SK-N-DZ (cell line): ENCODE measurements around the gene GINS2.

Experiments
- DNase-seq: peaks from one replicate; pipeline ENCODE4 v3.0.0-alpha.2; 2015; ENCODE audit warnings: low spot score

Gene GINS2

GRCh38 chr16:85640254-85640558 is 48.5 kb downstream of the GINS2 start:
- DNase-seq, result no peak

GRCh38 chr16:85639529-85640253 is 49.1 kb downstream of the GINS2 start:
- DNase-seq, result no peak

DNA sequence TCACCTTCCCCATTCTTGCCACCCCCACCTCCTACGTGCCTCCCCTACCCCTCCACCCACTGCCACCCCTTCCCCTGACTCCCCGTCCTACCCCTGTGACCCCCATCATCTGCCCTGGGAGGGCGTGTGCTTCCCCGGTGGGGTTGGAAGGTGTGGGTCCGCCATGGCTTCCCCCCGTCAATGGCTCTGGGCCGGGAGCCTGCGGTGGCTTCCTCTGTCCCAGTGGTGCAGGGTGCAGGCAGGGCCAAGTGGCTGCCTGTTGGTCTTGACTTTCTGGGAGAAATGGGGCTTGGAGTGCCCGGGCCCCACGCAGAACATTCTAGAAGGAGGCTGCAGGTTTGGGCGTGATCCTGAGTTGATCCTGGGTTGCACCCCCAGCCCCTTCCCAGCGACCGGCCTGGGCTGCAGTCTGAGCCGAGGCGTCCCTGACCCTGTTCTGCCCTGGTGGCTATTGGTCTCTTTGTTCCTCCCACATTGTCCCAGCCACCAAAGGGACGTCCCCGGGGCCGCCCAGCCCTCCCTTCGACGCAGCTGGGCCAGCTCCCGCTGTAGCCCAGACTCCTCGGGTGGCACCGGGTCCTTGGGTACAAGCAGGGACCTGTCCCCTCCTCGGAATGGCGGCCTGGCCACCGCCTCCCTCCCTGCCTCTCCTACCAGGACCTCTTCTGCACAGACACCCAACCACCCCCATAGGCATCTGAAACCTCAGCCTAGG is 49.9 kb downstream of the GINS2 start:
- no peak for DNase-seq

- no peak for DNase-seq
Observed at GRCh38 chr16:85637808-85638647, 50.7 kb downstream of the GINS2 start.

DNA sequence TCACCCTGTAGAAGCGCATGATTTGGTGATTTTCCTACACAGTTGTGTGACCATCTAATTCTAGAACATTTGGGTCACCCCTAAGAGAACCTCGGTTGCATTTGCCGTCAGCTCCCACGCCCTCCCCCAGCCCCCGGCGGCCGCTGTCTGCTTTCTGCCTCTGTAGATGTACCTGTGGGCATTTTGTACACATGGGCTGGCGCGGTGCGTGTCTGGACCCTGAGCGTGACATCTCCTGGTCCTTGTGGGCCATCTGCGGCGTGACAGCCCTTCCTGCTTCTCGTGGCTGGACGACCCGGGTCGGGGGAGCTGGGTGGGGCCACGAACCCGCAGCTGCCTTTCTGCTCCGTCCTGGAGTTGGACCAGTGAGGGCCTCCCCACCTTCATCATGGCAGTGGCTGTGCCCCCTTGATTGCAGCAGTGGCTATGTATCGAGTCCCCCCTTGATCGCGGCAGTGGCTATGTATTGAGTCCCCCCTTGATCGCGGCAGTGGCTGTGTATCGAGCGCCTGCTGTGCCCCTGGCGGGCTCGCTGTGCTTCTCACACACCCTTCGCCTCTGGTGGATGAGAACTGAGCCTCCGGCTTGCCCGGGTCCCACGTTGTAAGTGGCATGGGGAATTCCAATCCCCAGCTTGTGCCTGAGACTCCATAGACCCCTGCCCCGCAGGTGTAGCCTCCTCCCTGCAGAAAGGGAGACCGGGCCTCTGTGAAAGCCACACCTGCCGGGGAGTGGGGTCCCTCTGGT is 51.5 kb downstream of the GINS2 start:
- no peak for DNase-seq

- DNase-seq, result no peak
Observed at GRCh38 chr16:85636234-85636812, 52.4 kb downstream of the GINS2 start.

- DNase-seq, result no peak
Observed at GRCh38 chr16:85635545-85636140, 53.1 kb downstream of the GINS2 start.

DNA sequence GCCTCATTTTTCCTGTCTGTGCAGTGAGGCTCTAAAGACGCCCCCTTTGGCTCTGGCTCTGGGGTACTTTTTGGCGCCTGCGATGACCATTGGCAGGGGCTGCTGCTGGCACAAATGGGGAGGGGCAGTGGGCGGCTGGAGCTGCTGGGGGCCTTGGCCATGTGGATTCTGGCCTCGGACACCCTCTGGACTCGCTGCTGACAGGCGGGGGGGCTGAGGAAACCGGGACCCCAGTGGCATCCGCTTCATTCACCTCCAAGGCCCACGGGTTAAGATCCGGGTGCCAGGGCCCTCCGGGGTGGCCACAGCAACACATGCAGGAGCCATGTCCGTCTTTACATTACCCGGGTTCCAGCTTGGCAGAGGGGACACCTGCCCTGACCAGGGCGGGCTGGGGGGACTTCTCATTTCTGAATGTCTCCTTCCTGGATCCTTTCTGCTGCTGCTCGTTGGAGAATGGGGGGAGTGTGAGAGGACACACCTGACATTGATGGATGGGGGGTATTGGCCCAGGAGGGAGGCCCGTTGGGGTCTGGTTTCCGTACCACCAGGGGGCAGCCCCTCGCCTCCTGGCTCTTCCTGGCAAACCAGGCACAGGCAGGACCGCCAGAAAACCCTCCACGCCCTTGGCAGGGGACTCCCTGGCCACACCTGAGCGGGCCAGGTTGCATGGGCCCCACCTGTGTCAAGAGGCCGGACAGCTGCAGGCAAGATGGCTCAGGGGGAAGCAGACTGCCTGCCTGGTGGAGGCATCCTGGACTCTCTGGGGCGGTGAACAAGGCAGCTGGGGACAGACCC is 53.8 kb downstream of the GINS2 start:
- DNase-seq, result no peak

DNA sequence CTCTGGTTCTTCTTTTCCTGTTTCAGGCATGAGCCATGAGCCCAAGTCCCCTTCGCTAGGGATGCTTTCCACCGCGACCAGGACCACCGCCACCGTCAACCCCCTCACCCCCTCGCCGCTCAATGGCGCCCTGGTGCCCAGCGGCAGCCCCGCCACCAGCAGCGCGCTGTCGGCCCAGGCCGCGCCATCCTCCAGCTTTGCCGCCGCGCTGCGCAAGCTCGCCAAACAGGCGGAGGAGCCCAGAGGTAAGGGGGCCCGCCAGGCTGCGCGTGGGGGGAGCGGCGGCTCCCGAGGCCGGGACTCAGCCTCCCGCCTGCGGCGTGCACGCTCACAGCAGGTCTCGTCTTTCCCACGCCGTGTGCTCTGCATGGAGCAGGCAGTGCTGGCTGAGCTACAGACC is 54.9 kb downstream of the GINS2 start:
- DNase-seq, result no peak

DNA sequence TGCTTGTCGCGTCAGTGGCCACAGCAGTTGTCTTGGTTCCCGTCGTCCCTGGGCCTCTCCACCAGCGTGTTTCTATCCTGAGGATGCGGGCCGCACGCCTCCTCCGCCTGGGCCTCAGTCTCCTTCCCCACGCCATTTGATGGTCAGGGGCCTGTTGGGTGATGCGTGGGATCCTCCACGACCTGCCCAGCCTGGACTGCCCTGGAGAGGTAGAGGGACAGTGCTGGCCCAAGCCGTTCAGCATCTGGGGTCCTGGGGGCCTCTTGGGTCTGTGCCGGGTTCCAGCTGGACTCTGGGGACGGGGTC is 55.4 kb downstream of the GINS2 start:
- DNase-seq, result no peak

DNA sequence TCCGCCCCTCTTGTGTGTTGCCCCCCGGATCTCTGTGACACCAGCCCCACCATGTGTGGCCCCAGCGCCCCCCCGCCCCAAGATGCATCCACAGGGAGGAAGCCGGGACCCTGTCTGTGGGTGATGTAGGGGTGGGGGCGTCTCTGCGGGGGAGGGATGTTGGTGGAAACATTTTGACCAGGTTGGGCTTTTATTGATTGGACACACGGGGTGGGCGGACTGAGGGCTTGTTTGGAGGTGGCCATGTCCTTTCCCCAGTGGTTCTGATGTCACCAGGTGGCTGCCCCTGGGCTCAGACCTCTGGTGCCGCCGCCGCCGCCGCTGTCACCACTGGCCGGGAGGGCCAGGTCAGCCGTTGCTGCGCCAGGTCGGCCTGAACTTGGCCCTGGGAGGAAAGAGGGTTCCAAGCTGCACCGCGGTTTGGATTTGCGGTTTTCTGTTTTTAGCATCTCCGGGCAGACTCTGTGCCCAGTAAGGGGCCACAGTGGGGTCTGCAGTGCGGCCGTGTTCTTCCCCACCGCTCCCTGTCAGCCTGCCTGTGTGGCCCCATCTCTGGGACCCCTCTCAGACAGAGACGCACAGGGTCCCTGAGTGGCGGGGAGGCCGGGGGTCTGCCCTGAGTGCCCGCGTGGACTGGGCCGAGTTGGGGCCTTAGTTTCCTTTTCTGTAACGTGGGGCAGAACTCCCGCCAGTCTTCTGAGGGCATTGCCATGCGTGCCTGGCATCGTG is 55.9 kb downstream of the GINS2 start:
- DNase-seq, result no peak

DNA sequence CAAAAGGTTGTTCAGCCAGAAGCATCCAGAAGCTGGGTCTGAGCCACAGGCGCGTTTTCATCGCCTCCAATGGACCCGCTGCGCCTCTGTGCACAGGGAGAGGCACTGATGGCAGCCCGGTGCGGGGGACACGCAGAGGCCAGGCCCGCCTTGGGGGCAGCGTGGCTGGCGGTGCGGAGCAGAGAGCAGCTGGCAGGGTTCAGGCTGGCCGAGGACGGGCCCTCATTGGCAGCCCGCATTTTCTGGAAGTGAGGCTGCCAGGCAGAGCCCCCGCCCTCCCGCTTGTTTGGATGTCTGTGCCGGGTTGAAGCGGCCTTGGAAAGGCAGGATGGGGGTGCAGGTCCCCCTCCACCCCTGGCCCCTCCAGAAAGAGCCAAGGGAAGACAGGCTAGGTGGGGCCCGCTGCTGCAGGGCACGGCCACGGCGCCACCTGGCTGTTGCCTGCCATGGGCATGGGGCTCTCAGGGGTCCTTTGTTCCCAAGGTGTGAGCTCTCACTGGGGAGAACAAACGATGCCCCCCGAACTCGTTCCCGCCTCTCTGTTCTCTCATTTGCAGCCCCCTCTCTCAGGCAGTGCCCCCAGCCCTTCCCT is 56.9 kb downstream of the GINS2 start:
- no peak for DNase-seq

DNA sequence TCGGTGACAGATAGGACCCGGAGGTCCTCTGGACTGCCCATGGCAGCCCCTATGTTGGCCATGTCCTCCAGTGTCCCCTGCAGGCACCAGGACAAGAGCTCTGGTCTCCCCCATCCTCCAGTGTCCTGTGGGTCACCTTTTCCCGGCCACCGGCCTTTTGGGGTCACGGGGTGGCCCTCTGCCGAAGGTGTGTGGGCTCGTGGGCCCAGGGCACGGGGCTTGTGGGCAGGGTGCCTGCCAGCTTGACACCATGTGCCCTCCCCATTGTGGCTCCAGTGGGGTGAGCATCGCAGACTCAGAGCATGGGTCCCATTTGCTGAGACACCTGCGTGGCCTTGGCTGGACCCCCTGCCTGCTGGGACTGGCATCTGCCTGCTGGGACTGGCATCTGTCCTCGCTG is 57.5 kb downstream of the GINS2 start:
- no peak for DNase-seq

- DNase-seq, result no peak
Observed at GRCh38 chr16:85629853-85630252, 58.9 kb downstream of the GINS2 start.

DNA sequence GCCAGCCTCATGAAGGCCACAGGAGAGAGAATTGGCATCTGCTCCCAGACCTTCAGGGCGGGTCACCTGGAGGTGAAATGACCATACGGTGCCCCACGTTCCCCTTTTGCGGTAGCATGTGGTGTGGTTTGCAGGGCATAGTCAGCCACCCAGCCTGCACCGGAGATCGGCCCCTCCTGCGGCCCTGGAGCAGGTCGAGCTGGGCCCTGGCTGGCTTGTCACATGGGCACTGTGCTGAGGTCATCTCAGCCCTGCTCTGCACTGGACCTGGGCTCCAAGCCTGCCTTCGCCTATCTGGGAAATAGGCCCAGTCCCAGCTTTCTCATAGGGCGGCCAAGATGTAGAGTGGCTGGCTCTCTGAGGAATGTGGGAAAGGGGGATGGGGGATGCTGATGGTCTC is 59.4 kb downstream of the GINS2 start:
- no peak for DNase-seq

DNA sequence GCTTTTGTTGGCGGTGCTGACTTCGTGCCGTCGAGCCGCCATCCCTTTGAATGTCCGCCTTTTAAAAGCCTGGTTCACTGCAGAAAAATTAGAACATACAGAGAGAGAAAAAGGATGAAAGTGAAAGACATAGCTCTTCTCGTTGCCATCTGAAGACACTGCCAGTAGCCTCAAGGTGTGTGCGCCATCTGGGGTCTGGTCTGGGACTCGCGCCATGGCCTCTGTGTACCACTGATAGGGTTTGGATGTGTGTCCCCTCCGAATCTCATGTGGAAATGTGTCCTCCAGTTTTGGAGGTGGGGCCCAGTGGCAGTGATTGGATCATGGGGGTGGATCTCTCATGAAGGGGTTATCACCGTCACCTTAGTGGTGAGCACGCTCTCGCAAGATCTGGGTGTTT is 60.1 kb downstream of the GINS2 start:
- no peak for DNase-seq

DNA sequence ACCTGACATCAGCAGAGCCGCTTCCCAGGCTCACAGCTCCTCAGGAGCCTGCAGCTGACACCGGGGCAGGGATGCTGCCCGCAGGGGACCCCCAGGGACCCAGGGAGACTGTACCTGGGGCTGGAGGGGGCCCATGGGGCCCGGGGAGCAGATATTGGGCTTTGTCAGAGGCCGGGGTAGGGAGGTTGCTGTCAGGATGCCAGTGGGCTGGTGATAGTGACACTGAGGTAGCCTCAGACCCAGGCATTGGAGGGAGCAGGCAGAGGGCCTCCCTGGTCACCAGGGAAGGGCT is 60.5 kb downstream of the GINS2 start:
- DNase-seq, result no peak

- no peak for DNase-seq
Observed at GRCh38 chr16:85627526-85628264, 61.1 kb downstream of the GINS2 start.

- DNase-seq, result no peak
Observed at GRCh38 chr16:85627089-85627488, 61.7 kb downstream of the GINS2 start.
